GM12873 (cell line): Measurements from ENCODE around the gene CDK2AP2.

Experiments used
- CTCF ChIP-seq: IDR thresholded peaks from 2 replicates; pipeline ENCODE4 v1.5.1; 2012; ENCODE audit warnings: low read depth, mild to moderate bottlenecking, moderate library complexity, low read length, control low read depth; ENCODE audit not compliant: insufficient read depth; ENCODE audit errors: missing control alignments

The CDK2AP2 gene

GRCh38 chr11:67534070-67534679 lies 26.2 kb upstream of the CDK2AP2 start:
- TF ChIP-seq CTCF: no peak

GRCh38 chr11:67532889-67533288 lies 24.9 kb upstream of the CDK2AP2 start:
- no peak for TF ChIP-seq CTCF

GRCh38 chr11:67530282-67530592 lies 22.3 kb upstream of the CDK2AP2 start:
- TF ChIP-seq CTCF: no peak

- no peak for TF ChIP-seq CTCF
Observed at GRCh38 chr11:67528376-67528775, 20.4 kb upstream of the CDK2AP2 start.

- TF ChIP-seq CTCF: no peak
Observed at GRCh38 chr11:67525275-67525976, 17.5 kb upstream of the CDK2AP2 start.

- no peak for TF ChIP-seq CTCF
Observed at GRCh38 chr11:67524480-67524808, 16.5 kb upstream of the CDK2AP2 start.

- no peak for TF ChIP-seq CTCF
Observed at GRCh38 chr11:67523556-67524479, 15.9 kb upstream of the CDK2AP2 start.
